Astrocyte (in vitro differentiated cells and primary cell): ENCODE results near the gene ITM2C.

ENCODE experiments used
- CTCF ChIP-seq: IDR thresholded peaks from 2 replicates; pipeline ENCODE4 v1.5.1; 2011; ENCODE audit warnings: low read depth, mild to moderate bottlenecking, inconsistent platforms, low read length, moderate library complexity; ENCODE audit not compliant: insufficient read depth
- EZH2 ChIP-seq: IDR thresholded peaks from 2 replicates; pipeline ENCODE4 v1.6.1; 2012; ENCODE audit warnings: mild to moderate bottlenecking, low read length, inconsistent platforms; ENCODE audit not compliant: insufficient read depth

- TF ChIP-seq CTCF (no peak), EZH2 (no peak)
Observed at GRCh38 chr2:230823264-230823964, 41.3 kb upstream of the ITM2C start.
